CD8-positive, alpha-beta memory T cell (primary cell): ENCODE measurements around the gene PKIB. TPM values are rescaled to one million over a fixed set of nuclear protein-coding genes. Genes with fewer than 3 reads are reported as not detected.

ENCODE experiments used
- CTCF ChIA-PET: fragments of 350-600 bp; sonication (Branson Sonifier 250); formaldehyde crosslinking; loops from one replicate; lab custom pipeline; 2021; ENCODE audit warnings: antibody characterized with exemption; lab: Charles Lee
- POLR2A ChIA-PET: fragments of 350-600 bp; sonication (Branson Sonifier 250); formaldehyde crosslinking; loops from one replicate; lab custom pipeline; 2021; ENCODE audit warnings: antibody characterized with exemption; lab: Charles Lee
- DNase-seq, 5 donors: peaks; one replicate each; pipeline versions ENCODE4 v3.0.0 to v3.0.0-alpha.2; 2020 to 2022; ENCODE audit warnings: mixed read lengths in 1 of 5
- H3K27ac ChIP-seq: one replicate; pipeline ENCODE4 v1.7.0; 2013; ENCODE audit warnings: low read depth, mild to moderate bottlenecking, low read length, moderate library complexity
- H3K27me3 ChIP-seq: 2 replicates; pipeline ENCODE4 v1.7.0; 2013; ENCODE audit warnings: low read length, mild to moderate bottlenecking; ENCODE audit not compliant: insufficient read depth, poor library complexity, severe bottlenecking
- H3K36me3 ChIP-seq: 2 replicates; pipeline ENCODE4 v1.7.0; 2013; ENCODE audit warnings: mild to moderate bottlenecking, low read length, moderate library complexity; ENCODE audit not compliant: insufficient read depth
- H3K4me1 ChIP-seq: 2 replicates; pipeline ENCODE4 v1.7.0; 2013; ENCODE audit warnings: mild to moderate bottlenecking, low read length, moderate library complexity; ENCODE audit not compliant: insufficient read depth
- H3K4me3 ChIP-seq: 2 replicates; pipeline ENCODE4 v1.7.0; 2013; ENCODE audit warnings: mild to moderate bottlenecking, low read length
- H3K9me3 ChIP-seq: 2 replicates; pipeline ENCODE4 v1.7.0; 2013; ENCODE audit warnings: mild to moderate bottlenecking, low read length
- H3K27ac Mint-ChIP-seq, 8 donors: one replicate each; pipeline ENCODE4 v1.8.0; 2020 to 2021; ENCODE audit warnings: mixed read lengths in 8 of 8, mild to moderate bottlenecking in 6 of 8, inconsistent platforms in 3 of 8, moderate library complexity in 3 of 8
- H3K27me3 Mint-ChIP-seq, 2 donors: one replicate each; pipeline ENCODE4 v1.8.0; 2020 to 2021; ENCODE audit warnings: mixed read lengths in 2 of 2, mild to moderate bottlenecking in 1 of 2, moderate library complexity in 1 of 2
- H3K36me3 Mint-ChIP-seq, 3 donors: one replicate each; pipeline ENCODE4 v1.8.0; 2020 to 2021; ENCODE audit warnings: mixed read lengths in 3 of 3, inconsistent platforms in 1 of 3, mild to moderate bottlenecking in 1 of 3
- H3K4me1 Mint-ChIP-seq, 3 donors: one replicate each; pipeline ENCODE4 v1.8.0; 2020 to 2021; ENCODE audit warnings: mixed read lengths in 3 of 3, inconsistent platforms in 1 of 3, mild to moderate bottlenecking in 1 of 3
- H3K4me3 Mint-ChIP-seq, 7 donors: one replicate each; pipeline ENCODE4 v1.8.0; 2020 to 2021; ENCODE audit warnings: mixed read lengths in 7 of 7, mild to moderate bottlenecking in 6 of 7, moderate library complexity in 4 of 7, inconsistent platforms in 2 of 7
- H3K9me3 Mint-ChIP-seq, 5 donors: one replicate each; pipeline ENCODE4 v1.8.0; 2020 to 2022; ENCODE audit warnings: mixed read lengths in 5 of 5, mild to moderate bottlenecking in 3 of 5, moderate library complexity in 2 of 5, inconsistent platforms in 1 of 5
- polyA plus RNA-seq: library from polyadenylated mRNA; unstranded; fragments of 300-500 nt; fragmentation: Illumina TruSeq; gene quantifications from one replicate; pipeline ENCODE4 v1.2.3, GENCODE V29; 2021
- total RNA-seq, 2 experiments: library from RNA; stranded (reverse); gene quantifications; one replicate each; pipeline ENCODE4 v1.2.3, GENCODE V29; 2021

PKIB gene
- total and polyA plus RNA-seq, 3 experiments from 2014 or later: 0.26 to 0.98 TPM; not detected in 1

GRCh38 chr6:122621638-122622037 is 11.4 kb downstream of the PKIB start:
- H3K27me3 ChIP-seq: no peaks in the 10 kb centered on the region
- H3K4me3 Mint-ChIP-seq: no peak overlapping the region
- H3K9me3 ChIP-seq: no peaks in the 10 kb centered on the region
- H3K27me3 Mint-ChIP-seq: peaks cover 6 to 17% of the 10 kb centered on the region in 2 donors
- no peaks in the 10 kb centered on the region for H3K36me3 ChIP-seq
- POLR2A ChIA-PET: no interaction called here
- H3K27ac Mint-ChIP-seq: no peak overlapping the region
- CTCF ChIA-PET: no interaction called here
- no peaks in the 10 kb centered on the region for H3K4me1 Mint-ChIP-seq
- H3K36me3 Mint-ChIP-seq: no peaks in the 10 kb centered on the region
- H3K4me1 ChIP-seq: no peaks in the 10 kb centered on the region
- H3K4me3 ChIP-seq: no peak overlapping the region
- no peak for DNase-seq
- peaks cover 0 to 2% (median 0%) of the 10 kb centered on the region in 5 donors for H3K9me3 Mint-ChIP-seq
- no peak overlapping the region for H3K27ac ChIP-seq

- no peak overlapping the region for H3K27ac ChIP-seq
- peaks cover 0 to 2% (median 0%) of the 10 kb centered on the region in 5 donors for H3K9me3 Mint-ChIP-seq
- H3K36me3 ChIP-seq: no peaks in the 10 kb centered on the region
- CTCF ChIA-PET: no interaction called here
- H3K4me1 Mint-ChIP-seq: no peaks in the 10 kb centered on the region
- H3K36me3 Mint-ChIP-seq: no peaks in the 10 kb centered on the region
- no peaks in the 10 kb centered on the region for H3K27me3 ChIP-seq
- no peak for DNase-seq
- peaks cover 6 to 17% of the 10 kb centered on the region in 2 donors for H3K27me3 Mint-ChIP-seq
- POLR2A ChIA-PET: no interaction called here
- H3K4me3 Mint-ChIP-seq: no peak overlapping the region
- H3K9me3 ChIP-seq: no peaks in the 10 kb centered on the region
- no peaks in the 10 kb centered on the region for H3K4me1 ChIP-seq
- H3K27ac Mint-ChIP-seq: no peak overlapping the region
- H3K4me3 ChIP-seq: no peak overlapping the region
Observed at GRCh38 chr6:122622479-122622878, 12.3 kb downstream of the PKIB start.

GRCh38 chr6:122623279-122623678 is 13.1 kb downstream of the PKIB start:
- H3K36me3 ChIP-seq: no peaks in the 10 kb centered on the region
- no peaks in the 10 kb centered on the region for H3K9me3 ChIP-seq
- H3K27me3 ChIP-seq: no peaks in the 10 kb centered on the region
- Mint-ChIP-seq H3K4me3 (no peak overlapping the region), H3K4me1 (no peaks in the 10 kb centered on the region), H3K27me3 (peaks cover 6 to 17% of the 10 kb centered on the region in 2 donors), H3K36me3 (no peaks in the 10 kb centered on the region), H3K27ac (no peak overlapping the region), H3K9me3 (peaks cover 0 to 2% (median 0%) of the 10 kb centered on the region in 5 donors)
- no peak overlapping the region for H3K27ac ChIP-seq
- ChIA-PET CTCF (no interaction called here), POLR2A (no interaction called here)
- H3K4me3 ChIP-seq: no peak overlapping the region
- no peaks in the 10 kb centered on the region for H3K4me1 ChIP-seq
- DNase-seq: no peak

- POLR2A ChIA-PET: no interaction called here
- Mint-ChIP-seq H3K27me3 (peaks cover 6 to 17% of the 10 kb centered on the region in 2 donors), H3K36me3 (no peaks in the 10 kb centered on the region), H3K27ac (no peak overlapping the region), H3K9me3 (peaks cover 0 to 2% (median 0%) of the 10 kb centered on the region in 5 donors), H3K4me1 (no peaks in the 10 kb centered on the region), H3K4me3 (no peak overlapping the region)
- DNase-seq: no peak
- no peaks in the 10 kb centered on the region for H3K27me3 ChIP-seq
- no peaks in the 10 kb centered on the region for H3K4me1 ChIP-seq
- no peaks in the 10 kb centered on the region for H3K36me3 ChIP-seq
- no peaks in the 10 kb centered on the region for H3K9me3 ChIP-seq
- no peak overlapping the region for H3K27ac ChIP-seq
- H3K4me3 ChIP-seq: no peak overlapping the region
- CTCF ChIA-PET: no interaction called here
Observed at GRCh38 chr6:122624853-122625252, 14.6 kb downstream of the PKIB start.

- no peaks in the 10 kb centered on the region for H3K27me3 ChIP-seq
- H3K36me3 ChIP-seq: no peaks in the 10 kb centered on the region
- H3K4me3 Mint-ChIP-seq: no peak overlapping the region
- CTCF ChIA-PET: no interaction called here
- H3K9me3 ChIP-seq: no peaks in the 10 kb centered on the region
- H3K4me1 ChIP-seq: no peaks in the 10 kb centered on the region
- POLR2A ChIA-PET: no interaction called here
- peaks cover 0 to 3% of the 10 kb centered on the region in 2 donors for H3K27me3 Mint-ChIP-seq
- no peak overlapping the region for H3K4me3 ChIP-seq
- H3K27ac Mint-ChIP-seq: no peak overlapping the region
- no peaks in the 10 kb centered on the region for H3K36me3 Mint-ChIP-seq
- no peaks in the 10 kb centered on the region for H3K4me1 Mint-ChIP-seq
- DNase-seq: no peak
- no peak overlapping the region for H3K27ac ChIP-seq
- peaks cover 0 to 2% (median 0%) of the 10 kb centered on the region in 5 donors for H3K9me3 Mint-ChIP-seq
Observed at GRCh38 chr6:122628714-122629113, 18.5 kb downstream of the PKIB start.

GRCh38 chr6:122631571-122632249 is 21.5 kb downstream of the PKIB start:
- H3K36me3 Mint-ChIP-seq: no peaks in the 10 kb centered on the region
- POLR2A ChIA-PET: no interaction called here
- CTCF ChIA-PET: no interaction called here
- DNase-seq: no peak
- Histone ChIP-seq H3K4me1 (no peaks in the 10 kb centered on the region), H3K27me3 (no peaks in the 10 kb centered on the region), H3K36me3 (no peaks in the 10 kb centered on the region), H3K27ac (no peak overlapping the region), H3K9me3 (no peaks in the 10 kb centered on the region), H3K4me3 (no peak overlapping the region)
- no peak overlapping the region for H3K27ac Mint-ChIP-seq
- no peak overlapping the region for H3K4me3 Mint-ChIP-seq
- peaks cover 0 to 3% (median 0%) of the 10 kb centered on the region in 5 donors for H3K9me3 Mint-ChIP-seq
- H3K4me1 Mint-ChIP-seq: no peaks in the 10 kb centered on the region
- H3K27me3 Mint-ChIP-seq: no peaks in the 10 kb centered on the region

GRCh38 chr6:122640366-122640765 is 30.2 kb downstream of the PKIB start:
- POLR2A ChIA-PET: no interaction called here
- Histone ChIP-seq H3K9me3 (no peaks in the 10 kb centered on the region), H3K27me3 (no peaks in the 10 kb centered on the region), H3K27ac (no peak overlapping the region), H3K36me3 (no peaks in the 10 kb centered on the region), H3K4me1 (no peaks in the 10 kb centered on the region), H3K4me3 (no peak overlapping the region)
- Mint-ChIP-seq H3K27me3 (peaks cover 0 to 1% of the 10 kb centered on the region in 2 donors), H3K36me3 (no peaks in the 10 kb centered on the region), H3K27ac (no peak overlapping the region), H3K9me3 (peaks cover 0 to 3% (median 0%) of the 10 kb centered on the region in 5 donors), H3K4me1 (no peaks in the 10 kb centered on the region), H3K4me3 (no peak overlapping the region)
- CTCF ChIA-PET: no interaction called here
- DNase-seq: no peak

- peaks cover 0 to 3% of the 10 kb centered on the region in 2 donors for H3K27me3 Mint-ChIP-seq
- no peak overlapping the region for H3K4me3 ChIP-seq
- H3K27ac Mint-ChIP-seq: no peak overlapping the region
- H3K9me3 Mint-ChIP-seq: peaks cover 0 to 2% (median 0%) of the 10 kb centered on the region in 5 donors
- H3K27ac ChIP-seq: no peak overlapping the region
- H3K27me3 ChIP-seq: no peaks in the 10 kb centered on the region
- H3K36me3 ChIP-seq: no peaks in the 10 kb centered on the region
- H3K36me3 Mint-ChIP-seq: no peaks in the 10 kb centered on the region
- ChIA-PET CTCF (no interaction called here), POLR2A (no interaction called here)
- H3K4me1 ChIP-seq: no peaks in the 10 kb centered on the region
- H3K9me3 ChIP-seq: no peaks in the 10 kb centered on the region
- DNase-seq: no peak
- no peaks in the 10 kb centered on the region for H3K4me1 Mint-ChIP-seq
- H3K4me3 Mint-ChIP-seq: no peak overlapping the region
Observed at GRCh38 chr6:122641819-122642218, 31.6 kb downstream of the PKIB start.
